DOHH2 (cell line): Measurements from ENCODE around the gene C9orf50.

Source experiments
- H3F3A ChIP-seq: fragments of 200-600 bp; sonication (generic), shearing (Covaris generic); 2 replicates; pipeline ENCODE4 v1.6.0; 2016; ENCODE audit warnings: antibody characterized with exemption, mild to moderate bottlenecking; ENCODE audit not compliant: control insufficient read depth, insufficient read depth
- H3K27ac ChIP-seq: fragments of 200-600 bp; sonication (generic); 2 replicates; pipeline ENCODE4 v1.5.1; 2014; ENCODE audit warnings: low read depth, mild to moderate bottlenecking, low read length, moderate library complexity
- H3K27me3 ChIP-seq: fragments of 200-600 bp; sonication (generic); 2 replicates; pipeline ENCODE4 v1.6.1; 2014; ENCODE audit warnings: mild to moderate bottlenecking, low read length, mixed read lengths; ENCODE audit not compliant: control insufficient read depth
- H3K36me3 ChIP-seq: fragments of 200-600 bp; sonication (generic); 2 replicates; pipeline ENCODE4 v1.6.1; 2014; ENCODE audit warnings: mild to moderate bottlenecking, low read length, moderate library complexity, mixed read lengths; ENCODE audit not compliant: control insufficient read depth
- H3K4me1 ChIP-seq: fragments of 200-600 bp; sonication (generic); 2 replicates; pipeline ENCODE4 v1.6.1; 2014; ENCODE audit warnings: mild to moderate bottlenecking, low read length, mixed read lengths; ENCODE audit not compliant: control insufficient read depth
- H3K4me2 ChIP-seq: fragments of 200-600 bp; sonication (generic); 2 replicates; pipeline ENCODE4 v1.6.0; 2014; ENCODE audit warnings: mild to moderate bottlenecking, low read length, moderate library complexity
- H3K4me3 ChIP-seq: fragments of 200-600 bp; sonication (generic); 2 replicates; pipeline ENCODE4 v1.5.1; 2014; ENCODE audit warnings: mild to moderate bottlenecking, low read length, mixed read lengths
- H3K79me2 ChIP-seq: fragments of 200-600 bp; sonication (generic); 2 replicates; pipeline ENCODE4 v1.6.1; 2014; ENCODE audit warnings: mild to moderate bottlenecking, low read length, mixed read lengths; ENCODE audit not compliant: control insufficient read depth
- H3K9me2 ChIP-seq: fragments of 200-600 bp; sonication (generic); replicated peaks from 2 replicates; pipeline ENCODE4 v1.6.1; 2014; ENCODE audit warnings: mild to moderate bottlenecking, low read length, mixed read lengths; ENCODE audit not compliant: control insufficient read depth
- H3K9me3 ChIP-seq: fragments of 200-600 bp; sonication (generic); 2 replicates; pipeline ENCODE4 v1.6.1; 2014; ENCODE audit warnings: antibody characterized with exemption, low read length, mixed read lengths; ENCODE audit not compliant: control insufficient read depth, insufficient read depth
- H4K20me1 ChIP-seq: fragments of 200-600 bp; sonication (generic); 2 replicates; pipeline ENCODE4 v1.6.0; 2014; ENCODE audit warnings: low read depth, mild to moderate bottlenecking, antibody characterized with exemption, low read length, moderate library complexity; ENCODE audit not compliant: control insufficient read depth, insufficient read depth
- CTCF ChIP-seq: fragments of 200-600 bp; sonication (generic); IDR thresholded peaks from one replicate; pipeline ENCODE4 v1.5.1; 2014; ENCODE audit warnings: antibody characterized with exemption, mild to moderate bottlenecking, low read depth, low read length; ENCODE audit not compliant: poor library complexity, severe bottlenecking
- EZH2phosphoT487 ChIP-seq: fragments of 200-600 bp; sonication (generic); IDR thresholded peaks from 2 replicates; pipeline ENCODE4 v1.6.1; 2017; ENCODE audit warnings: borderline replicate concordance, mild to moderate bottlenecking, antibody characterized with exemption, low read length, moderate library complexity, mixed read lengths

The C9orf50 gene

GRCh38 chr9:129571298-129572051, 49.4 kb downstream of the C9orf50 start:
- Histone ChIP-seq H3K36me3 (no peaks in the 10 kb centered on the region), H3F3A (no peaks in the 10 kb centered on the region), H3K27me3 (peaks cover 7% of the 10 kb centered on the region), H3K4me1 (no peaks in the 10 kb centered on the region), H3K27ac (no peak overlapping the region), H3K79me2 (no peaks in the 10 kb centered on the region), H3K9me3 (no peaks in the 10 kb centered on the region; the same call in 1 of the 2 replicates), H3K4me3 (no peak overlapping the region), H3K4me2 (no peak overlapping the region), H4K20me1 (no peaks in the 10 kb centered on the region), H3K9me2 (no peaks in the 10 kb centered on the region)
- TF ChIP-seq EZH2phosphoT487 (no peak), CTCF (no peak)

- no peak overlapping the region for H3K4me2 ChIP-seq
- TF ChIP-seq EZH2phosphoT487 = no peak
- no peak for TF ChIP-seq CTCF
- H3K9me2 ChIP-seq = no peaks in the 10 kb centered on the region
- peaks cover 7% of the 10 kb centered on the region for H3K27me3 ChIP-seq
- H3K79me2 ChIP-seq = no peaks in the 10 kb centered on the region
- H3K36me3 ChIP-seq = no peaks in the 10 kb centered on the region
- no peaks in the 10 kb centered on the region for H3F3A ChIP-seq
- no peak overlapping the region for H3K4me3 ChIP-seq
- H3K4me1 ChIP-seq = no peaks in the 10 kb centered on the region
- no peak overlapping the region for H3K27ac ChIP-seq
- no peaks in the 10 kb centered on the region for H4K20me1 ChIP-seq
- no peaks in the 10 kb centered on the region; the same call in 1 of the 2 replicates for H3K9me3 ChIP-seq
These were observed 50.2 kb downstream of the C9orf50 start for GRCh38 chr9:129570450-129571297.

GRCh38 chr9:129569502-129570449, 51.1 kb downstream of the C9orf50 start:
- H3K4me1 ChIP-seq = no peaks in the 10 kb centered on the region
- TF ChIP-seq EZH2phosphoT487 = no peak
- TF ChIP-seq CTCF = peak; percentile 51
- H3F3A ChIP-seq = no peaks in the 10 kb centered on the region
- no peaks in the 10 kb centered on the region for H4K20me1 ChIP-seq
- peaks cover 7% of the 10 kb centered on the region for H3K27me3 ChIP-seq
- no peak overlapping the region for H3K4me2 ChIP-seq
- no peaks in the 10 kb centered on the region for H3K9me2 ChIP-seq
- H3K79me2 ChIP-seq = no peaks in the 10 kb centered on the region
- H3K4me3 ChIP-seq = no peak overlapping the region
- no peaks in the 10 kb centered on the region; the same call in 1 of the 2 replicates for H3K9me3 ChIP-seq
- H3K36me3 ChIP-seq = no peaks in the 10 kb centered on the region
- no peak overlapping the region for H3K27ac ChIP-seq
